ENCODE data around the gene CNPY4. TPM values are rescaled to one million over a fixed set of nuclear protein-coding genes. Genes with fewer than 3 reads are reported as not detected.
A peak's percentile ranks its signal among the peaks of the same experiment; 100 is the strongest.

CNPY4 gene
- total RNA-seq, 2 experiments from 2014 or later = 20.9 to 26.7 TPM

DNA sequence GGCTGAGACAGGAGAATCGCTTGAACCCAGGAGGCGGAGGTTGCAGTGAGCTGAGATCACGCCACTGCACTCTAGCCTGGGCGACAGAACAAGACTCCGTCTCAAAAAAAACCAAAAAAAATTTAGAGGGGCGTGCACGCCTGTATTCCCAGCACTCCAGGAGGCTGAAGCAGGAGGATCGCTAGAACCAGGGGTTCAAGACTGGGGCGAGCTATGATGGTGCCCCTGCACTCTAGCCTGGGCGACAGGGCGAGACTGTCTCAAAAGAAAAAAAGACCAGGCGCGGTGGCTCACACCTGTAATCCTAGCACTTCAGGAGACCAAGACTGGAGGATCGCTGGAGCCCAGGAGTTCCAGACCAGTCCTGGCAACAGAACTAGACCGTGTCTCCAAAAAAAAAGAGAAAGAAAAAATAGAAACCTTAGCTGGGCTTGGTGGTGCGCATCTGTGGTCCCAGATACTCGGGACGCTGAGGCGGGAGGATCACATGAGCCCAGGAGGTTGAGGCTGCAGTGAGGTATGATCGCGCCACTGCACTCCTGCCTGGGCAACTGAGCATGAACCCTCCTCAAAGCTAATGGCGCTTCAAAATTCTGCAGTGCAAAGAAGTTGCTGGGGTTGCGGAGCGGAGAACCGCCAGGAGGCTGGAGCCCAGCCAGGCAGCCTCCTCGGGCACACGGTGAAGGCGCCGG is 7.0 kb downstream of the CNPY4 start:
- no peaks in the 10 kb centered on the region for H3K9me2 ChIP-seq (ENCODE audit: insufficient read depth, low read length)
- intact Hi-C loops (cut with micrococcal nuclease; ENCODE audit: unreplicated experiment) = loop anchor here (2.0 to 5.0 kb wide), 2 partner anchors 26 to 44 kb away; partner anchors contain the start of genes AP4M1, MCM7 and ZNF3
- ChIA-PET CTCF (ENCODE audit: unreplicated experiment) (no interaction called here), POLR2A (interaction anchor here (0.6 to 2.9 kb wide), 6 partner anchors 12 to 992 kb away, joined by 3 to 22 read pairs (median 4); partner anchors contain the start of genes AP4M1, LAMTOR4 and MCM7)
- no peaks in the 10 kb centered on the region for H3K9me3 ChIP-seq (ENCODE audit: low read length)
- no peak for DNase-seq (ENCODE audit: low spot score)
- peak overlapping the region; percentile 73 for H3K4me3 ChIP-seq (ENCODE audit: low read depth, low read length, poor library complexity, severe bottlenecking)
- H3K36me3 ChIP-seq (ENCODE audit: insufficient read depth, low read length) = peaks cover 24% of the 10 kb centered on the region; the same call in 1 of the 2 replicates
- no peak for TF ChIP-seq EZH2phosphoT487 (IDR thresholded peaks at IDR 0.05; ENCODE audit: borderline replicate concordance, low read depth, low read length)
- TF ChIP-seq, protein P1, sequence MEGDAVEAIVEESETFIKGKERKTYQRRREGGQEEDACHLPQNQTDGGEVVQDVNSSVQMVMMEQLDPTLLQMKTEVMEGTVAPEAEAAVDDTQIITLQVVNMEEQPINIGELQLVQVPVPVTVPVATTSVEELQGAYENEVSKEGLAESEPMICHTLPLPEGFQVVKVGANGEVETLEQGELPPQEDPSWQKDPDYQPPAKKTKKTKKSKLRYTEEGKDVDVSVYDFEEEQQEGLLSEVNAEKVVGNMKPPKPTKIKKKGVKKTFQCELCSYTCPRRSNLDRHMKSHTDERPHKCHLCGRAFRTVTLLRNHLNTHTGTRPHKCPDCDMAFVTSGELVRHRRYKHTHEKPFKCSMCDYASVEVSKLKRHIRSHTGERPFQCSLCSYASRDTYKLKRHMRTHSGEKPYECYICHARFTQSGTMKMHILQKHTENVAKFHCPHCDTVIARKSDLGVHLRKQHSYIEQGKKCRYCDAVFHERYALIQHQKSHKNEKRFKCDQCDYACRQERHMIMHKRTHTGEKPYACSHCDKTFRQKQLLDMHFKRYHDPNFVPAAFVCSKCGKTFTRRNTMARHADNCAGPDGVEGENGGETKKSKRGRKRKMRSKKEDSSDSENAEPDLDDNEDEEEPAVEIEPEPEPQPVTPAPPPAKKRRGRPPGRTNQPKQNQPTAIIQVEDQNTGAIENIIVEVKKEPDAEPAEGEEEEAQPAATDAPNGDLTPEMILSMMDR (conservative IDR thresholded peaks at IDR 0.05; ENCODE audit: low read length) = no peak
- no peaks in the 10 kb centered on the region for H4K20me1 ChIP-seq (ENCODE audit: insufficient read depth, low read length)
- peaks cover 8% of the 10 kb centered on the region; the same call in 1 of the 2 replicates for H3K79me2 ChIP-seq (ENCODE audit: insufficient read depth, low read depth, low read length)
- BruUV-seq (replicated peaks) = TSS peak; percentile 89
- peak overlapping the region; percentile 94 for H3K27ac ChIP-seq (ENCODE audit: low read depth, low read length, poor library complexity, severe bottlenecking)
- peak overlapping the region; percentile 70 for H2AFZ ChIP-seq (ENCODE audit: low read length)
- peak overlapping the region; percentile 91 for H3K4me2 ChIP-seq (ENCODE audit: low read length)
- H3K4me1 ChIP-seq (ENCODE audit: insufficient read depth, low read length, poor library complexity, severe bottlenecking) = peaks cover 46% of the 10 kb centered on the region

DNA sequence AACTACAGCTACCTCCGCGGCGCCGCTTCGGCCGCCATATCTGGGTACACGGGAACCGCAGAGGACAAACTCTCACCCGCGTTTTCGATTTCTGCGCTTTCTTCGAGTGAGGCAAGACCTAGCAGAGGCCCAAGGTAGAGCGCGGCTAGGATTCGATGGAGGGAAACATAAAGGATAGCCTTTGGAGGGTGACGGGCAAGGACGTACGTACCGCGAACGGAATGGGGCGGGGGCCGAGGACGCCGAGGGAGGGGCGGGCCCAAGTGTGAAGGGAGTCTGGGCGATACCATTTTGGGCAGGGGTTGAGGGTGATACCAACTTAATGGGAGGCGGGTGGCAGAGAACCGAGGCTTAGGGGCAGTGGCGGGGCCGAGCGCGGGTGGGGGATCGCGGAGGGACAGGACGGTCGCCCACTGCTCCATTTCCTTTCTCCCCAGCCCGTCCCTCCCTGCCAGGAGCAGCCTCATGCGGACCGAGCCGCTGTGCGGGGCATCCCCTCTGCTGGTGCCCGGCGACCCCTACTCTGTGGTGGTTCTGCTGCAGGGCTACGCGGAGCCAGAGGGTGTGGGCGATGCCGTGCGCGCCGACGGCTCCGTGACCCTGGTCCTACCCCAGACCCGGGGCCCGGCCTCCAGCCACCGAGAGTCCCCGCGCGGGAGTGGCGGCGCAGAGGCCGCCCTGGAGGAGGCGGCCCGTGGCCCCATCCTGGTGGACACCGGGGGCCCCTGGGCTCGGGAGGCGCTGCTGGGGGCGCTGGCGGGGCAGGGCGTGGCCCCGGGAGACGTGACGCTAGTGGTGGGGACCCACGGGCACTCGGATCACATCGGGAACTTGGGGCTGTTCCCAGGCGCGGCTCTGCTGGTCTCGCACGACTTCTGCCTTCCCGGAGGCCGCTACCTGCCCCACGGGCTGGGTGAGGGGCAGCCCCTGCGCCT is 7.8 kb downstream of the CNPY4 start, which contains the start of gene MBLAC1:
Gene MBLAC1 (plus strand): TSS at position 37 of the 935 bp plus-strand sequence. CDS start 429 bp downstream, at position 466.
- Histone ChIP-seq H2AFZ (ENCODE audit: low read length) (peak within 1 kb of the TSS; percentile 70), H3K27ac (ENCODE audit: low read depth, low read length, poor library complexity, severe bottlenecking) (peak within 1 kb of the TSS; percentile 94), H3K4me1 (ENCODE audit: insufficient read depth, low read length, poor library complexity, severe bottlenecking) (peaks cover 48% of the 10 kb centered on the region), H3K4me3 (ENCODE audit: low read depth, low read length, poor library complexity, severe bottlenecking) (peak within 1 kb of the TSS; percentile 73), H3K9me2 (ENCODE audit: insufficient read depth, low read length) (no peaks in the 10 kb centered on the region), H4K20me1 (ENCODE audit: insufficient read depth, low read length) (no peaks in the 10 kb centered on the region), H3K79me2 (ENCODE audit: insufficient read depth, low read depth, low read length) (peaks cover 8% of the 10 kb centered on the region; the same call in 1 of the 2 replicates), H3K4me2 (ENCODE audit: low read length) (peak within 1 kb of the TSS; percentile 91), H3K9me3 (ENCODE audit: low read length) (no peaks in the 10 kb centered on the region), H3K36me3 (ENCODE audit: insufficient read depth, low read length) (peaks cover 22% of the 10 kb centered on the region; the same call in 1 of the 2 replicates)
- ChIA-PET POLR2A (interaction anchor here (0.6 to 2.9 kb wide), 6 partner anchors 13 to 991 kb away, joined by 3 to 22 read pairs (median 4); partner anchors contain the start of genes AP4M1, LAMTOR4 and MCM7), CTCF (ENCODE audit: unreplicated experiment) (no interaction called here)
- TF ChIP-seq, protein P1 (conservative IDR thresholded peaks at IDR 0.05; ENCODE audit: low read length) = no peak
- TF ChIP-seq EZH2phosphoT487 (IDR thresholded peaks at IDR 0.05; ENCODE audit: borderline replicate concordance, low read depth, low read length) = no peak
- peak; percentile 95 for DNase-seq (ENCODE audit: low spot score)
- intact Hi-C loops (cut with micrococcal nuclease; ENCODE audit: unreplicated experiment) = loop anchor here (2.0 to 5.0 kb wide), 2 partner anchors 26 to 45 kb away; partner anchors contain the start of genes AP4M1, MCM7 and ZNF3
- BruUV-seq (replicated peaks) = no TSS peak

Measured in OCI-LY7 (cell line).